Measurements from ENCODE around the gene AMBRA1.
"Not testable (repeated sequence)": the region's sequence is repeated elsewhere in the genome, so short reads cannot be mapped to it uniquely, and the experiment has no call there.

AMBRA1 gene

DNA sequence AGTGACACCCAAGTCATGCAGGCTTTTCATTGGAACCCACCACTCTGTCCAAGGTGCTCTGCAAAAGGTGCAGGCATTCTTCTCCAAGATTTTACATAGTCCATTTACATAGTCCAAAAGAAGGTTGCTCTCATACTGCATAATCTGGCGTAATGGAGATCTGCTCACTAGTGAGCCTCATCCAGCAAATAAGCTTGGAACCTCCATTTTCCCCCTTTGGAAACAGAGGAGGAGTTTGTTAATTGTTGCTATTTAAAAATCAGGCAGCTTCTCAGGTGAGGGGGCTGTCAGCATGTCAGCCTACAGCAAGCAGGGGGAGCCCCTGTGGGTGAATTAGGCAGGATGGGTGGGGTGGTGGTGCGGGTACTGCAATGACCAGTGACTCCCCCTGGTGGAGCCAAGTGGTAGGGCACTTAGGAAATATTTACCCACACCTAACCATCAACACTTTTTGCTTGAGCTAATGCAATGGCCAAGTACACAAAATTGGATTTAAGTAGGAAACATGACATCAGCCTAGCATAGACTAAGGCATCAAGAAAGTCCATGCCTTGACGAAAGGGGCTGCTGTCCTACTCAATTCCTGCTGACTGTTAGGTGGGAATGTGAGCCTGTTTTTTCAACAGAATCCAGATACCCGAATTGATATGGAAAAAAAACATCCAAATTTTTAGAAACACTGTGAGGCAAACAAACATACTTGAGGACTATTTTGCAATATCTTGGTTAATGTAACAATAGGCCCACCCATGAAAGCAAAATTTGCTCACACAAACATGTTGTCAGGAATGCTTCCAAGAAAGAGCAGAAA lies 64.5 kb downstream of the AMBRA1 start:
- no peak for DNase-seq

GRCh38 chr11:46528445-46529094 lies 65.3 kb downstream of the AMBRA1 start:
- no peak for DNase-seq

GRCh38 chr11:46527591-46528130 lies 66.2 kb downstream of the AMBRA1 start:
- no peak for DNase-seq

GRCh38 chr11:46526216-46527215 lies 67.3 kb downstream of the AMBRA1 start:
- DNase-seq: no peak

- DNase-seq: no peak
Measured at GRCh38 chr11:46524201-46524770, 69.5 kb downstream of the AMBRA1 start.

- no peak for DNase-seq
Measured at GRCh38 chr11:46523290-46523689, 70.5 kb downstream of the AMBRA1 start.

- no peak for DNase-seq
Measured at GRCh38 chr11:46522682-46523281, 71.0 kb downstream of the AMBRA1 start.

DNA sequence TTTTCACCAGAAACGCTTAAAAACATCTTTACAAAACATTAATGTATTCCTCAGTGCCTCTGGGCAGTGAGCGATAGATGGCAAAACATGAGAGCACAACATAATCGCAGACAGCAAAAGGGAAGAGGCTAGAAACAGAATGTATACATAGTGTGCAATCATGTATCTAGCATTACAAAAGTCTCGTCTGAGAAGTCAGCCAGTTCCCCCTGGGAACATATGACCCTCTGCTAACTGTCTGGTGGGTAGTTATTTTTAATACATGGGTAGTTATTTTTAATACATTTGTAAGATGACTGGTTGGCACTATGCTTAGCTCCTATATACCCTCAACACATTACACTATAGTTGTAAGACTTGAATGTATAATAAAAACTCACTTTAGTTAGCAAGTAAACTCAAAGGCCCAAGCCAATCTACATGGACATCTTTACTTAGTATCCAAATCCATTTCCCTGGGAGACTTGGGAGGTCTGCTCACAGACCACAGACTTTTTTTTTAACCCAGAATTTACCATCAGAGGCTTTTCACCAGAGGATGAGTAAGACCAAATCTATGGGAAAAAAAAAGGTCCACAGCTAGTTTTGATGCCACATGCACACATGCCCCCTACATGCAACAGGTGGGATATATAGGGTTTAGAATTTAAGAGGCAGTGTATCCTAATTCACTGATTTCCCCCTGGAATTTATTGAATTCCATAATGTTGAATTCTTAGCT lies 71.7 kb downstream of the AMBRA1 start:
- DNase-seq: no peak

GRCh38 chr11:46520971-46521745 lies 72.7 kb downstream of the AMBRA1 start:
- no peak for DNase-seq

GRCh38 chr11:46519351-46519750 lies 74.5 kb downstream of the AMBRA1 start:
- DNase-seq: no peak

- DNase-seq: not testable (repeated sequence)
Measured at GRCh38 chr11:46518928-46519327, 74.9 kb downstream of the AMBRA1 start.

DNA sequence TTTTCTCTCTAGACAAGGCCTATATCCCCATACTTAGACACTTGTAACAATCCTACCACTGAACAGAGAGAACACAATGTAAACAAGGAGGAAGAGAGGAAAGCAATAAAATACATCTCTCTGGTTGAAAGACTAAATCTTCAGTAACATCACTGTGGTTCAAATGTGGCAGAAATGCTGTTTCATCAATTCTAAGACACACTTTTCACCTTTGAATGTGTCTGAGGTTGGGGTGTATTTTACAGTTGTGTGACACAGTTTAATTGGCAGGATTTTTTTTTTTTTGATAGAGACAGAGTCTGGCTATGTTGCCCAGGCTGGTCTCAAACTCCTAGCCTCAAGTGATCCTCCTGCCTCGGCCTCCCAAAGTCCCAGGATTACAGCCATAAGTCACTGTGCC lies 79.5 kb downstream of the AMBRA1 start:
- DNase-seq: no peak

DNA sequence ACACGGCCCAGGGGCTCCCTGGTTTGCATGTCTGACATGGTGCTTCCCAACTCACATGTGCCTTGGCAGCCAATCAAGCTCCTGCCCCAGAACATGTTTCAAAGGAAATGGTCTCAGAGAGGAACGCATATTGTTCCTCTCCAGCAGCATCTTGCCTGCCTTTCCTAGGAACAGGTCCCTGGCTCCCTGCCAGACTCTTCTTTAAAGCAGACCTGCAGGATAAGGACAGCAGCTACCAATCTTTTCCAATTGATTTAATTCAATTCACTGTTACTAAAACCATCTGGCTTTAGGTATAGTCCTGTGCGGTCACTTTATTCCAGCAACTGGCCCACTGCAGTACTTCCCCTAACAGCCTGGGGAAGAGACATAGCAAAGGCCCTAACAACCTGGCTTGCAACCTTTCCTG lies 79.9 kb downstream of the AMBRA1 start:
- no peak for DNase-seq

DNA sequence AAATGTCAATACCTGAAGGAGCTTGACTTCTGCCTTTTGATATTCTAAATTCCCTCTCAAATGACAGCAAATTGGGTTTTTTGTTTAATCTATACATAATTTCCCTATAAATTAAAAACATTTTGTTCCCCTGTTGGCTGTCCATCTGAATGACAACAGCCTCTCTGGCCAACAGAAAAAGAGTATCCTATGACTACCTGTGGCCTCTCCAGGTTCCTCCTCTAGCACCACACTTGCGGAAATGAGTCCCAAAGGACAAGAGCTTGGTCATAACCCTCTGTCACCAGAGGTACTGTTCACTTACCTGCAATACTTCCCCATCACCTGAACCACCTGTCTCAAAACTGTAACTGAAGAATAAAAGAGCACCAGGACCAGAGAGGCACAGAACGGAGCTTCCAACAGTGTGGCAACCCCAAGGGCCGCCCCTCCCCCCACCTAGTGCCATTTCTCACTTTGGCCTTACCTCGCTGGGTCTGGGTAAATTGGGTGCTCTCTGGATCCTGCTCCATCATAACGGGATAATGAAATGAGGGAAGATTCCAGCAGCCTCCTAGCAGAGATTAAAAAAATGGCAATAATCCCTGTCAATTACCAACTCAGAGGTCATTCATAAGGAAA lies 81.5 kb downstream of the AMBRA1 start:
- no peak for DNase-seq

GRCh38 chr11:46511342-46511741 lies 82.5 kb downstream of the AMBRA1 start:
- DNase-seq: no peak

- DNase-seq: no peak
Measured at GRCh38 chr11:46508360-46508759, 85.5 kb downstream of the AMBRA1 start.

DNA sequence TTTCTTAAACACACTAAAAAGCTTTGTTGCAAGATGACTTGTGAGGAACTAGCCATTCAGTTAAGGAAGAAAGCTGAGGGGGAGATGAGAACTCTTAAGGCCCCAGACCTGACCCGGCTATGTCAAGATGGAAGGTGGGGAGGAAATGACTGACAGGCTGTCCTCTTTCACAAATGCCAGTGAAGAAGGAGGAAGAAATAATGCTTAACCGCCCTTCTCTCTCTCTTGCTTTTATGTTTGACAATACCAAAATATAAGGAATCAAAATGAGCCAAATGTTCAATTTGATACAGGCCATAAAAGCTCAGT lies 87.4 kb downstream of the AMBRA1 start:
- DNase-seq: no peak

GRCh38 chr11:46505741-46506482 lies 87.9 kb downstream of the AMBRA1 start:
- no peak for DNase-seq

DNA sequence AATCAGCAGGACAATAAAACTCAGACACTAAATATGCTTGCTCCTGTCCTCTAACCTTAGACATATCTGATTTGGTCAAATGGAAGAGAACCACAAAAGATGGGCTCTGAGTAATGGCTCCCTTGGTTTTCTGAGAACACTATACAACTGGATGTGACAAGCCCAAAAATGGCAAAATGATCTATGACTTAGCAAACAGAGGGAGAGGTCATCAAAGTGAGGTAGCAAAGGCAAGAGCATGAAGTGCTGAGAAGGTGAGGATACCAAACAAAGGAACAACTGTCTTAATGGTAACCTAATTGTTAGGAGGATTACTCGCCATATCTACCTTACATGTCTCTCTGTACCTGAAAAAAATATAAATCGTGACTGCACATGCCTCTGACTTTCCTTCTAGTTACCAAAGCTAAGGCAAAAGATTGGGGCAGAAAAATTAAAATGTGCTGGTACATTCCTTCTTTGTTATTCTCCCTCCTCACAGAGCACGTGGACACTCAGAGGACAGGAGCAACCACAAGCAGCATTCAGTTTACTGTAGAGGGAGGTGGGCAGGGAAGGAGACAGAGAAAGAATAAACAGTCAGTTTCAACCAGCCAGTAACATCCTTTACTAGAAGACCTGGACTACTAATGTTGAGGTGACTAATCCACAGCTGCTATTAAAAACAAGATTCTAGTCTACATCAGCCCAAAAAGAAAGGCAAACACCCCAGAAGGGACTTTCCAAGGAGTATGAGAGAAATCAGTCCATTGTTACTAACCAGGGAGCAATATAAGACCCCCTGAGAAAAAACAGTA lies 88.8 kb downstream of the AMBRA1 start:
- peak; percentile 44 for DNase-seq

Data from NCI-H187 treated with DMSO at 0.1 percent for 48 hours (cell line).